ENCODE data around the gene EPHB1.

GRCh38 chr3:134931045-134931785 is 136.2 kb downstream of the EPHB1 start:
- no peak for TF ChIP-seq CTCF (IDR thresholded peaks at IDR 0.05; ENCODE audit: low read length)
- no peak for TF ChIP-seq EZH2 (IDR thresholded peaks at IDR 0.05; ENCODE audit: borderline replicate concordance, low read length)
